OCI-LY7 (cell line): Measurements from ENCODE around the gene CPNE4. TPM values are rescaled to one million over a fixed set of nuclear protein-coding genes. Genes with fewer than 3 reads are reported as not detected.

Source experiments
- BruUV-seq: library from RNA; stranded (reverse); fragments of 400-500 nt; replicated peaks from 2 replicates; lab custom pipeline; 2021; lab: Mats Ljungman, UMichigan
- CTCF ChIA-PET: fragments of 300-600 bp; sonication (Branson Sonifier 250); formaldehyde crosslinking; loops from one replicate; lab custom pipeline; 2022; ENCODE audit warnings: antibody characterized with exemption; ENCODE audit not compliant: unreplicated experiment; lab: Charles Lee
- POLR2A ChIA-PET: fragments of 300-600 bp; sonication (Branson Sonifier 250); formaldehyde crosslinking; loops from one replicate; lab custom pipeline; 2022; ENCODE audit warnings: antibody characterized with exemption; lab: Charles Lee
- DNase-seq: peaks from one replicate; pipeline ENCODE4 v3.0.0-alpha.2; 2015; ENCODE audit warnings: low spot score
- H2AFZ ChIP-seq: fragments of 200-600 bp; sonication (generic), shearing (Covaris generic); 2 replicates; pipeline ENCODE4 v1.6.1; 2014; ENCODE audit warnings: mild to moderate bottlenecking, antibody characterized with exemption, low read length, moderate library complexity
- H3K27ac ChIP-seq: fragments of 200-600 bp; sonication (generic); 2 replicates; pipeline ENCODE4 v1.5.1; 2014; ENCODE audit warnings: mixed run types, low read depth, mild to moderate bottlenecking, moderate library complexity, low read length, inconsistent platforms; ENCODE audit not compliant: poor library complexity, severe bottlenecking
- H3K36me3 ChIP-seq: fragments of 200-600 bp; sonication (generic); 2 replicates; pipeline ENCODE4 v1.6.1; 2014; ENCODE audit warnings: mild to moderate bottlenecking, antibody characterized with exemption, low read length, moderate library complexity, mixed read lengths; ENCODE audit not compliant: insufficient read depth
- H3K4me1 ChIP-seq: fragments of 200-600 bp; sonication (generic); 2 replicates; pipeline ENCODE4 v1.5.1; 2014; ENCODE audit warnings: mild to moderate bottlenecking, low read length; ENCODE audit not compliant: insufficient read depth, poor library complexity, severe bottlenecking
- H3K4me2 ChIP-seq: fragments of 200-600 bp; sonication (generic); 2 replicates; pipeline ENCODE4 v1.6.1; 2014; ENCODE audit warnings: mild to moderate bottlenecking, low read length
- H3K4me3 ChIP-seq: fragments of 200-600 bp; sonication (generic); 2 replicates; pipeline ENCODE4 v1.5.1; 2014; ENCODE audit warnings: mild to moderate bottlenecking, low read depth, low read length; ENCODE audit not compliant: poor library complexity, severe bottlenecking
- H3K79me2 ChIP-seq: fragments of 200-600 bp; sonication (generic); 2 replicates; pipeline ENCODE4 v1.6.1; 2016; ENCODE audit warnings: low read depth, mild to moderate bottlenecking, low read length, moderate library complexity, mixed read lengths; ENCODE audit not compliant: insufficient read depth
- H3K9me2 ChIP-seq: fragments of 200-600 bp; sonication (generic); 2 replicates; pipeline ENCODE4 v1.6.1; 2016; ENCODE audit warnings: mild to moderate bottlenecking, low read length, mixed read lengths; ENCODE audit not compliant: insufficient read depth
- H3K9me3 ChIP-seq: fragments of 200-600 bp; sonication (generic); 2 replicates; pipeline ENCODE4 v1.6.1; 2014; ENCODE audit warnings: mild to moderate bottlenecking, mixed run types, low read length, mixed read lengths
- H4K20me1 ChIP-seq: fragments of 200-600 bp; sonication (generic); 2 replicates; pipeline ENCODE4 v1.6.1; 2014; ENCODE audit warnings: mild to moderate bottlenecking, antibody characterized with exemption, low read length, moderate library complexity, mixed read lengths; ENCODE audit not compliant: insufficient read depth
- EZH2phosphoT487 ChIP-seq: fragments of 200-600 bp; sonication (generic); IDR thresholded peaks from 2 replicates; pipeline ENCODE4 v1.6.1; 2018; ENCODE audit warnings: low read depth, borderline replicate concordance, mild to moderate bottlenecking, mixed run types, antibody characterized with exemption, low read length, moderate library complexity, mixed read lengths
- intact Hi-C: fragments of 100-400 bp; cut with micrococcal nuclease; formaldehyde crosslinking; loops from one replicate; pipeline ENCODE4 v1.10.0; 2022; ENCODE audit not compliant: unreplicated experiment
- total RNA-seq, 2 experiments: library from RNA; depleted of rRNA in 1 of 2; stranded (reverse); fragments of >200 nt in 1 of 2; shearing (Covaris generic) in 1 of 2; gene quantifications; 2 replicates each; pipeline ENCODE4 v1.2.3, GENCODE V29; 2014 to 2022
- TF ChIP-seq, protein P1 (sequence below): fragments of 200-600 bp; sonication (generic); conservative IDR thresholded peaks from 2 replicates; pipeline ENCODE4 v1.5.1; 2014; ENCODE audit warnings: mild to moderate bottlenecking, antibody characterized with exemption, low read length, moderate library complexity, mixed read lengths

Gene CPNE4
- total RNA-seq, 2 experiments from 2014 or later = not detected

DNA sequence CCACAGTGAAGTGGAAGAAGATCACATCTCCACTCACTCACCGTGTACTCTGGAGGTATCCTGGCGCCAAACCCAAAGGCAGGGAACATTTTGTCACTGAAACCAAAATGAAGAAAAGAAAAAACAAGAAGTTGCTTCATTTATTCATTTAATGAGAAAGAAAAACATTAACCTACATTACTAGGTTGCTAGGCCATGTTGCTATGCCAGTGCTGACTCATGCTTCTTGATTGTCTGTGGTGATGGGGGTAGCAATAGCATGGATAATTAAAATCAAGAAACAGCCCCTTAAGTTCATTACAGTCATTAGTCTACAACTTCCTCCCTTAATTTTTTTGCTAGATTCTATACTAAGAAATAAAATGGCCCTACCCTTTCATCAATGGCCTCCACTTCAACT, 479.4 kb downstream of the CPNE4 start:
- H3K79me2 ChIP-seq = no peaks in the 10 kb centered on the region
- TF ChIP-seq EZH2phosphoT487 = no peak
- TF ChIP-seq, protein P1, sequence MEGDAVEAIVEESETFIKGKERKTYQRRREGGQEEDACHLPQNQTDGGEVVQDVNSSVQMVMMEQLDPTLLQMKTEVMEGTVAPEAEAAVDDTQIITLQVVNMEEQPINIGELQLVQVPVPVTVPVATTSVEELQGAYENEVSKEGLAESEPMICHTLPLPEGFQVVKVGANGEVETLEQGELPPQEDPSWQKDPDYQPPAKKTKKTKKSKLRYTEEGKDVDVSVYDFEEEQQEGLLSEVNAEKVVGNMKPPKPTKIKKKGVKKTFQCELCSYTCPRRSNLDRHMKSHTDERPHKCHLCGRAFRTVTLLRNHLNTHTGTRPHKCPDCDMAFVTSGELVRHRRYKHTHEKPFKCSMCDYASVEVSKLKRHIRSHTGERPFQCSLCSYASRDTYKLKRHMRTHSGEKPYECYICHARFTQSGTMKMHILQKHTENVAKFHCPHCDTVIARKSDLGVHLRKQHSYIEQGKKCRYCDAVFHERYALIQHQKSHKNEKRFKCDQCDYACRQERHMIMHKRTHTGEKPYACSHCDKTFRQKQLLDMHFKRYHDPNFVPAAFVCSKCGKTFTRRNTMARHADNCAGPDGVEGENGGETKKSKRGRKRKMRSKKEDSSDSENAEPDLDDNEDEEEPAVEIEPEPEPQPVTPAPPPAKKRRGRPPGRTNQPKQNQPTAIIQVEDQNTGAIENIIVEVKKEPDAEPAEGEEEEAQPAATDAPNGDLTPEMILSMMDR = no peak
- no peaks in the 10 kb centered on the region for H3K4me1 ChIP-seq
- no peak for DNase-seq
- no peak overlapping the region for H3K4me2 ChIP-seq
- intact Hi-C loops = no loop called here
- no peak overlapping the region for H3K27ac ChIP-seq
- no peaks in the 10 kb centered on the region for H3K9me2 ChIP-seq
- ChIA-PET CTCF (no interaction called here), POLR2A (no interaction called here)
- H2AFZ ChIP-seq = no peak overlapping the region
- H3K9me3 ChIP-seq = no peaks in the 10 kb centered on the region
- no peaks in the 10 kb centered on the region for H3K36me3 ChIP-seq
- H3K4me3 ChIP-seq = no peak overlapping the region
- no TSS peak for BruUV-seq
- H4K20me1 ChIP-seq = no peaks in the 10 kb centered on the region

GRCh38 chr3:131553495-131554247, 481.1 kb downstream of the CPNE4 start:
- no peaks in the 10 kb centered on the region for H4K20me1 ChIP-seq
- no peaks in the 10 kb centered on the region for H3K79me2 ChIP-seq
- CTCF ChIA-PET = no interaction called here
- H3K4me2 ChIP-seq = no peak overlapping the region
- no peak overlapping the region for H3K4me3 ChIP-seq
- no peak for DNase-seq
- H3K27ac ChIP-seq = no peak overlapping the region
- H2AFZ ChIP-seq = no peak overlapping the region
- intact Hi-C loops = no loop called here
- H3K4me1 ChIP-seq = no peaks in the 10 kb centered on the region
- POLR2A ChIA-PET = interaction anchor here (1.0 kb wide), 1 partner anchor 12 kb away, joined by 3 read pairs; no protein-coding TSS in a partner anchor
- H3K9me2 ChIP-seq = no peaks in the 10 kb centered on the region
- TF ChIP-seq, protein P1 = no peak
- TF ChIP-seq EZH2phosphoT487 = no peak
- H3K36me3 ChIP-seq = no peaks in the 10 kb centered on the region
- BruUV-seq = no TSS peak
- no peaks in the 10 kb centered on the region for H3K9me3 ChIP-seq

DNA sequence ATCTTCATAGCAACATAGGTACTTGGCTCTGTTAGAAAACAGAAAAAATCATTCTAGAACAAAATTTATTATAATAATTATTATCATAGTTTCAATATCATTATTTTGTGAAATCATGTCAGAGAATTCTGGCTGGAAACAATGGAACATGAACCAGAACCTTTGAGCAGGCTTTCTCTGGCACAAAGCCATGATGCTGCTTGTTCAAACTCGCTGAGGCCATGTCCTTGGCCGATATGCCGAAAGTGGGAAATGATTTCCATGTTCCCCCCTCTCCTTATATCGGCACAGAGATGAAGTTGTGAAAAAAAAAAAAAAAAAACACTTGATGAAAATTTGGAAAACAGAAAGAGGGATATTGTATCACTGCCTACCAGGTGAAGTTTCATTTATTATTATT, 483.1 kb downstream of the CPNE4 start:
- H3K4me2 ChIP-seq = no peak overlapping the region
- no TSS peak for BruUV-seq
- TF ChIP-seq, protein P1 = no peak
- no peak for TF ChIP-seq EZH2phosphoT487
- H3K9me3 ChIP-seq = no peaks in the 10 kb centered on the region
- no peaks in the 10 kb centered on the region for H3K9me2 ChIP-seq
- DNase-seq = no peak
- CTCF ChIA-PET = no interaction called here
- H3K36me3 ChIP-seq = no peaks in the 10 kb centered on the region
- POLR2A ChIA-PET = no interaction called here
- H3K79me2 ChIP-seq = no peaks in the 10 kb centered on the region
- intact Hi-C loops = no loop called here
- no peak overlapping the region for H3K4me3 ChIP-seq
- no peak overlapping the region for H2AFZ ChIP-seq
- no peaks in the 10 kb centered on the region for H4K20me1 ChIP-seq
- no peaks in the 10 kb centered on the region for H3K4me1 ChIP-seq
- no peak overlapping the region for H3K27ac ChIP-seq
